ENCODE measurements around the gene ELP4. TPM values are rescaled to one million over a fixed set of nuclear protein-coding genes. Genes with fewer than 3 reads are reported as not detected.

Gene ELP4, protein sequence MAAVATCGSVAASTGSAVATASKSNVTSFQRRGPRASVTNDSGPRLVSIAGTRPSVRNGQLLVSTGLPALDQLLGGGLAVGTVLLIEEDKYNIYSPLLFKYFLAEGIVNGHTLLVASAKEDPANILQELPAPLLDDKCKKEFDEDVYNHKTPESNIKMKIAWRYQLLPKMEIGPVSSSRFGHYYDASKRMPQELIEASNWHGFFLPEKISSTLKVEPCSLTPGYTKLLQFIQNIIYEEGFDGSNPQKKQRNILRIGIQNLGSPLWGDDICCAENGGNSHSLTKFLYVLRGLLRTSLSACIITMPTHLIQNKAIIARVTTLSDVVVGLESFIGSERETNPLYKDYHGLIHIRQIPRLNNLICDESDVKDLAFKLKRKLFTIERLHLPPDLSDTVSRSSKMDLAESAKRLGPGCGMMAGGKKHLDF
- polyA plus RNA-seq = 10 to 100 TPM in 1 of 2 donors, 1 to 10 TPM in 1; 8.8 to 15.5 TPM

DNA sequence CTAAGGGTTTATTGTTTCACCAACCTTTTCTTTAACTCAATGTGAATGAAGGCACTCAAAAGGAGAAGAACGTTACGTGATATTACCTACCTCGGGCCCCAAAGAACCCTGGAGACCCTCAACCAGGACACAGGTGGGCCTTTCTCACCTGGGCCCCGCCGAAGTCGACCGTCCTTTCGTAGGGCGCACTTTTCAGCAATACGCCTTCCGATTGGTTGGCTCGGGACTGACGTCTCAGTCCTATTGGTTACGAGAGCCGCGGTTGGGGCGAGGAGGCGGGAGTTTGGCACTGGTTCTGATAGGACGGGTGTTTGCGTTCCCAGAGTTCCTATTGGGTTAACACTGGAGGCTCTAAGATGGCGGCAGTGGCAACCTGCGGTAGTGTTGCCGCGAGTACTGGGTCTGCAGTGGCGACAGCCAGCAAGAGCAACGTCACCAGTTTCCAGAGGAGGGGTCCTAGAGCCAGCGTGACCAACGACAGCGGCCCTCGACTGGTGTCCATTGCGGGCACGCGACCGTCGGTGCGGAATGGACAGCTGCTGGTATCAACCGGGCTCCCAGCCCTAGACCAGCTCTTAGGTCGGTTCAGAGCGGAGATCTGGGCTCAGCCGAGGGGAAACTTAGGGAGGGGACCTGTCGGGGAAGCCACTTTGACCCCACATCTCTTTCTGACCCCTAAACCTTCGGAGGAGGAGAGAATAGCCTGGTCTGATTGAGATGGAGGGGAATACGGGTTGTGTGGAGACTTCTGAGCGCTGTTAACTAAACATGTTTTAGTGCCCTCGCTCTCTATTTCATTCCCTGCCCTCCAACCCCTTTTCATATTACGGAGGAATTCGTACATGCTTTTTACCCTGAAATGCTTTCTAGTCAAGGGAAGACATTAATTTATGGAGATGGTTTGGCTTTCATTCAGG lies at the start of gene ELP4, which contains the start of gene IMMP1L:
ELP4 (plus strand) TSS at position 339 of the 917 bp plus-strand sequence; CDS start at position 357, 18 bp downstream.
IMMP1L (minus strand) TSS at position 194 of the 917 bp plus-strand sequence. CDS start 46,346 bp downstream, outside the sequence.
- WGBS, 2 donors = 0% methylated on average over 47 of the region's 47 CpGs
- H3K36me3 ChIP-seq (ENCODE audit: control insufficient read depth in 2 of 2, insufficient read depth in 2 of 2, low read length in 1 of 2) = no peaks in the 10 kb centered on the region
- H3K4me3 ChIP-seq (ENCODE audit: low read depth in 1 of 2, low read length in 2 of 2) = peak within 1 kb of the TSS; percentile 86 to 90
- no peaks in the 10 kb centered on the region for H3K4me1 ChIP-seq (ENCODE audit: control insufficient read depth in 2 of 2, insufficient read depth in 2 of 2, low read length in 1 of 2)
- peak within 1 kb of the TSS; percentile 69 to 82 for H3K27ac ChIP-seq (ENCODE audit: low read depth in 2 of 2, low read length in 1 of 2)
- no peaks in the 10 kb centered on the region for H3K9me3 ChIP-seq (ENCODE audit: control insufficient read depth in 2 of 2, insufficient read depth in 1 of 2, low read depth in 1 of 2, low read length in 1 of 2)
- no peaks in the 10 kb centered on the region for H3K27me3 ChIP-seq (ENCODE audit: control insufficient read depth in 1 of 2, insufficient read depth in 2 of 2, low read length in 2 of 2)

DNA sequence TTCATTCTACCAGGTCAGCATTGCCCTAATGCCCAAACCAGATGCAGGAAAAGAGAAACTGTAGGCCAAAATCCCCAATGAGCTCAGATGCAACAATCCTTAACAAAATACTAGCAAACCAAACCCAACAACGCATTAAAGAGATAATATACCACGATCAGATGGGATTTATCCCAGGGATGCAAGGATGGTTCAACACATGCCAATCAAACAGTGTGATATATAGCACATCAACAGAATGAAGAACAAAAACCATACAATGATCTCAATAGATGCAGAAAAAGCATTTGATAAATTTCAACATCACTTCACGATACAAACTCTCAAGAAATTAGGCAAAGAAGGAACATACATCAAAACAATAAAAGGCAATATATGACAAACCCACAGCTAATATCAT lies 45.1 kb upstream of the ELP4 start:
- WGBS, 2 donors = 97 to 98% methylated on average over 3 of the region's 3 CpGs
- Histone ChIP-seq H3K9me3 (ENCODE audit: control insufficient read depth in 2 of 2, insufficient read depth in 1 of 2, low read depth in 1 of 2, low read length in 1 of 2) (no peaks in the 10 kb centered on the region), H3K27me3 (ENCODE audit: control insufficient read depth in 1 of 2, insufficient read depth in 2 of 2, low read length in 2 of 2) (no peaks in the 10 kb centered on the region), H3K36me3 (ENCODE audit: control insufficient read depth in 2 of 2, insufficient read depth in 2 of 2, low read length in 1 of 2) (no peaks in the 10 kb centered on the region), H3K4me1 (ENCODE audit: control insufficient read depth in 2 of 2, insufficient read depth in 2 of 2, low read length in 1 of 2) (no peaks in the 10 kb centered on the region), H3K4me3 (ENCODE audit: low read depth in 1 of 2, low read length in 2 of 2) (no peak overlapping the region), H3K27ac (ENCODE audit: low read depth in 2 of 2, low read length in 1 of 2) (no peak overlapping the region)

DNA sequence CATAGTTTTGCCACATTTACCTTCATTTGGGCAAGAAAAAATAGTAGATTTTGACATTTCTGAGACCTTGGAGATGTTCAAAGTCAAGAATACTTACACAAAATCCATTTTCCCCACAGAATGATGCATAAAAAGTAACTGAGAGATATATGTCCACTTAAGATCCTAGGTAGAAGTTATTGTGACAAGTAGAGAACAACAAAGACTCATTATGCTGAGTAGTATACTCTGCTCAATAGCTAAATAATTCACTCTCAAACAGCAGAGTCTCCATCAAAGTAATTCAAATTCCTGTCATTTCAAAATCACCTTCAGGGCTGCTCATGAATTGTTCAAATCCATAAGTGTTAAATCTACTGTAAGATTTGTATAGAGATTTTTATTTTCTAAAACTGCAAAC lies 35.5 kb upstream of the ELP4 start:
- Histone ChIP-seq H3K4me1 (ENCODE audit: control insufficient read depth in 2 of 2, insufficient read depth in 2 of 2, low read length in 1 of 2) (no peaks in the 10 kb centered on the region), H3K36me3 (ENCODE audit: control insufficient read depth in 2 of 2, insufficient read depth in 2 of 2, low read length in 1 of 2) (no peaks in the 10 kb centered on the region), H3K27ac (ENCODE audit: low read depth in 2 of 2, low read length in 1 of 2) (no peak overlapping the region), H3K4me3 (ENCODE audit: low read depth in 1 of 2, low read length in 2 of 2) (no peak overlapping the region), H3K9me3 (ENCODE audit: control insufficient read depth in 2 of 2, insufficient read depth in 1 of 2, low read depth in 1 of 2, low read length in 1 of 2) (no peaks in the 10 kb centered on the region), H3K27me3 (ENCODE audit: control insufficient read depth in 1 of 2, insufficient read depth in 2 of 2, low read length in 2 of 2) (no peaks in the 10 kb centered on the region)

DNA sequence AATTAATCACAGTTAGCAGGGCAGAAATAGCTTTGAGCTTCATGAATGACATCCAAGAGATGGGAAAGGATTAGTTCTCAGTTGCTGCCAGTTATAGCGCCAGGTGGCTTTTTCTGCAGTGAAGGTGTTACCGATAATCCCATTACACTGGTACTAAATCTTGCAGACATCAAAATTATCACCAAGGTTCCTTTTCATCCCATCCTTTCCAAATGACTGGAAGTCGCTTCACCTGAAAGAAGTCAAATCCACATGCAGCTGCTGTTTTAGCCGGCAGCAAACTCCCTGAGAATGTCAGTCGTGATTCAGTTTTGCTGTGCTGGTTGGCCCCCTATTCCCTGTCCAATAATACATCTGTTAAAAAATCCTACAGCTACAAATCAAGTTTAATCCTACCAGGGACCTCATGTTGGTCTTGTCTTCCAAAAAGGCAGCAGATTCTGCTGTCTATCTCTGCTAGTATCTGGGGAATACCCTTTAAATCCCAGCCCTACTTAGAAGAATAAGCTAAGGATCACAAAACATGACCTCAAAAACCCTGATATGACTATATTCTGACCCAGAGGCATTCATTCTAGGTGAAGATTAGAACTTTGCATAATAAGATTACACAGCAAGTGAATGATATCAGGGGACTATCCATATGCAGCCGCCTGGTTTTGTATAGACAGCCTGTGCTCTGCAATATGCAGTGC lies 31.9 kb upstream of the ELP4 start:
- 93% methylated on average over 6 of the region's 6 CpGs for WGBS, 2 donors
- no peaks in the 10 kb centered on the region for H3K27me3 ChIP-seq (ENCODE audit: control insufficient read depth in 1 of 2, insufficient read depth in 2 of 2, low read length in 2 of 2)
- no peaks in the 10 kb centered on the region for H3K36me3 ChIP-seq (ENCODE audit: control insufficient read depth in 2 of 2, insufficient read depth in 2 of 2, low read length in 1 of 2)
- no peak overlapping the region for H3K27ac ChIP-seq (ENCODE audit: low read depth in 2 of 2, low read length in 1 of 2)
- no peaks in the 10 kb centered on the region for H3K9me3 ChIP-seq (ENCODE audit: control insufficient read depth in 2 of 2, insufficient read depth in 1 of 2, low read depth in 1 of 2, low read length in 1 of 2)
- no peaks in the 10 kb centered on the region for H3K4me1 ChIP-seq (ENCODE audit: control insufficient read depth in 2 of 2, insufficient read depth in 2 of 2, low read length in 1 of 2)
- no peak overlapping the region for H3K4me3 ChIP-seq (ENCODE audit: low read depth in 1 of 2, low read length in 2 of 2)

DNA sequence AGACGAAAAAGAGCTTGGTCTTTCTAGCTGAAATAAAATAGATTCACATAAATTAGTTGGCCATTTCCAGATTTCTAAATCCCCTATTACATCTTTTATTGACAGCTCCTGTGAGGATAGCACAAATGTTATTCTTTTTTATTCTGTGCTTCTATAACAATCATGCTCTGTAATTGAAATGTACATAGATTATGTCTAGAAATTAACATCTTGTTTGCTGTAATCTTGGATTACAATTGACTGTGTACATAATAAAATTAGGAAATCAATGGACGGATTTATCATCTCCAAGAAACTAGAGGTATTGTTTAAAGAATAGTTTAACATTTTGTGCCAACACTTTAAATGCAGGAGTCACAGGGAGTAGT lies 31.4 kb upstream of the ELP4 start:
- Histone ChIP-seq H3K27me3 (ENCODE audit: control insufficient read depth in 1 of 2, insufficient read depth in 2 of 2, low read length in 2 of 2) (no peaks in the 10 kb centered on the region), H3K4me3 (ENCODE audit: low read depth in 1 of 2, low read length in 2 of 2) (no peak overlapping the region), H3K4me1 (ENCODE audit: control insufficient read depth in 2 of 2, insufficient read depth in 2 of 2, low read length in 1 of 2) (no peaks in the 10 kb centered on the region), H3K36me3 (ENCODE audit: control insufficient read depth in 2 of 2, insufficient read depth in 2 of 2, low read length in 1 of 2) (no peaks in the 10 kb centered on the region), H3K27ac (ENCODE audit: low read depth in 2 of 2, low read length in 1 of 2) (no peak overlapping the region), H3K9me3 (ENCODE audit: control insufficient read depth in 2 of 2, insufficient read depth in 1 of 2, low read depth in 1 of 2, low read length in 1 of 2) (no peaks in the 10 kb centered on the region)
- WGBS, 2 donors = 84 to 90% methylated on average over 2 of the region's 2 CpGs

DNA sequence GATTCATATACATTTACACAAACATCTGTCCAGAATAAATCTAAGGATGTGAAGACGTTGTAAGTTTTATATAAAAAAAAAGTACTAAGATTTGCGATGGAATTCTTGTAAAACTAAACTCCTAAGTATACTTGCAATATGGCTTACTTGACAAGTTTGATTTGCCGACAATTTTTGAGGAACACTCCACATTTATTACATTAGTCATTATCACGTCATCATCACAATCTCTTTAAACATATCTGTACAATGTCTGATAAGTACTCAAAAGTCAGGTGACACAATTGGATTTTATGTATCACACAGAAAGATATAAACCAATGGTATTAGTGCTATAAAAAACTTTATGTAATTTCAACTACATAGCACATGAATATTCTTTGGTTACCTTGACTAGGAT lies 30.5 kb upstream of the ELP4 start:
- 96% methylated on average over 4 of the region's 4 CpGs for WGBS, 2 donors
- no peaks in the 10 kb centered on the region for H3K36me3 ChIP-seq (ENCODE audit: control insufficient read depth in 2 of 2, insufficient read depth in 2 of 2, low read length in 1 of 2)
- H3K27me3 ChIP-seq (ENCODE audit: control insufficient read depth in 1 of 2, insufficient read depth in 2 of 2, low read length in 2 of 2) = no peaks in the 10 kb centered on the region
- no peak overlapping the region for H3K4me3 ChIP-seq (ENCODE audit: low read depth in 1 of 2, low read length in 2 of 2)
- H3K9me3 ChIP-seq (ENCODE audit: control insufficient read depth in 2 of 2, insufficient read depth in 1 of 2, low read depth in 1 of 2, low read length in 1 of 2) = no peaks in the 10 kb centered on the region
- H3K4me1 ChIP-seq (ENCODE audit: control insufficient read depth in 2 of 2, insufficient read depth in 2 of 2, low read length in 1 of 2) = no peaks in the 10 kb centered on the region
- H3K27ac ChIP-seq (ENCODE audit: low read depth in 2 of 2, low read length in 1 of 2) = no peak overlapping the region

DNA sequence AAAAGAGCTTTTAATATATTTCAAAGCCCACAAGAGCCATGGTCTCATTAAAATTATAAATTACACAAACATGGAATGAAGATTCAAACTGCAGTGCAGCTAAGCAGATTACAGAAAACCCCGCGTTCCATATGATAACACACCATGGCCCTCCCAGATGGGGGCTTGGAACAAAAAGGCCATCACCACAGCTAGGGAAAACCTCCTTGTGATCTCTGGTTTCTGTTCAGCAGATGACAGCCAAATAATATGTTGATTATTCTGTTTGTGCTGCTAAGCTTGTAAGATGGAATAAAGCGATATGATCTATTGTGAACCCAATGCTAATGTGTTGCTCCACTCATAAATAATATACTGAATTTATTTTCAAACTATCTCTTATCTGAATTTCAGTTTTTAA lies 28.6 kb upstream of the ELP4 start:
- Histone ChIP-seq H3K4me3 (ENCODE audit: low read depth in 1 of 2, low read length in 2 of 2) (no peak overlapping the region), H3K27ac (ENCODE audit: low read depth in 2 of 2, low read length in 1 of 2) (no peak overlapping the region), H3K36me3 (ENCODE audit: control insufficient read depth in 2 of 2, insufficient read depth in 2 of 2, low read length in 1 of 2) (no peaks in the 10 kb centered on the region), H3K27me3 (ENCODE audit: control insufficient read depth in 1 of 2, insufficient read depth in 2 of 2, low read length in 2 of 2) (no peaks in the 10 kb centered on the region), H3K4me1 (ENCODE audit: control insufficient read depth in 2 of 2, insufficient read depth in 2 of 2, low read length in 1 of 2) (no peaks in the 10 kb centered on the region), H3K9me3 (ENCODE audit: control insufficient read depth in 2 of 2, insufficient read depth in 1 of 2, low read depth in 1 of 2, low read length in 1 of 2) (no peaks in the 10 kb centered on the region)
- WGBS, 2 donors = 98 to 99% methylated on average over 3 of the region's 3 CpGs

DNA sequence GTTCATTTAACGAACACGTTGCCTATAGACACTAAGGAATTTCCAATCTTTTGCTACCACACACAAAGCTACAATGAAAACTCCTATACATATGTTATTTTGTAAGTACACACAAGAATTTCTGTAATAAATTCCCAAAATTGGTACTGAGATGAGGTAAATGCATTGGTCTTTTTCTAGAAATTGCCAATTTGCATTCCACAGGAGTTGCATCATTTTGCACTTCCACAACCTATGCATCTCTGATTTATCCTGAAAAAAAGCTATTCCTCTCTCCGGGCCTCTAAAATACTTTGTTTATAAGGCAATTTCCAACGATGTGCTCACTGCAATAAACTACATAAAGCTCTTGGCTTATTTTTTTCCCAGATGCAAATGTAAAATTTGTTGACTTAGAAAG lies 25.1 kb upstream of the ELP4 start:
- 81 to 84% methylated on average over 4 of the region's 4 CpGs for WGBS, 2 donors
- no peak overlapping the region for H3K27ac ChIP-seq (ENCODE audit: low read depth in 2 of 2, low read length in 1 of 2)
- no peaks in the 10 kb centered on the region for H3K27me3 ChIP-seq (ENCODE audit: control insufficient read depth in 1 of 2, insufficient read depth in 2 of 2, low read length in 2 of 2)
- no peaks in the 10 kb centered on the region for H3K36me3 ChIP-seq (ENCODE audit: control insufficient read depth in 2 of 2, insufficient read depth in 2 of 2, low read length in 1 of 2)
- no peaks in the 10 kb centered on the region for H3K4me1 ChIP-seq (ENCODE audit: control insufficient read depth in 2 of 2, insufficient read depth in 2 of 2, low read length in 1 of 2)
- no peak overlapping the region for H3K4me3 ChIP-seq (ENCODE audit: low read depth in 1 of 2, low read length in 2 of 2)
- H3K9me3 ChIP-seq (ENCODE audit: control insufficient read depth in 2 of 2, insufficient read depth in 1 of 2, low read depth in 1 of 2, low read length in 1 of 2) = no peaks in the 10 kb centered on the region

DNA sequence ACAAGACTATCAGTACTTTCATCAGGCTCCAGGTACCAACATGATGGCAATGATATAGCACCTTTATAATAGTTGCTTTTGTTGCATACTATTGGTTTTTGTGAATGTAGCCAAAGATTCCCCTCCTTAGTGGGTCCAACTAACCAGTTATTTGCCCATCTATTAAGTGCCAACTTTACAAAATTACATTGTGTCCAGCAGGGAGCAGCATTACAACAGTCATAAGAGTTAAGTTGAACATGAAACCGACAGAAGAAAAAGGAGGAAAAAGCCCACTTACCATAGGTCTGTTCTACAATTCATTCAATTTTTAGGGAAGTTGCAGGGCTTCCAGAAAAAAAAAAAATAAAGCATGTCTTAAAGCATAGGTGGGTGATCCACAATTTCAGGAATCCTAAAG lies 21.7 kb upstream of the ELP4 start:
- H3K27ac ChIP-seq (ENCODE audit: low read depth in 2 of 2, low read length in 1 of 2) = no peak overlapping the region
- 14 to 42% methylated on average over 1 of the region's 1 CpG for WGBS, 2 donors
- no peaks in the 10 kb centered on the region for H3K4me1 ChIP-seq (ENCODE audit: control insufficient read depth in 2 of 2, insufficient read depth in 2 of 2, low read length in 1 of 2)
- H3K36me3 ChIP-seq (ENCODE audit: control insufficient read depth in 2 of 2, insufficient read depth in 2 of 2, low read length in 1 of 2) = no peaks in the 10 kb centered on the region
- H3K27me3 ChIP-seq (ENCODE audit: control insufficient read depth in 1 of 2, insufficient read depth in 2 of 2, low read length in 2 of 2) = no peaks in the 10 kb centered on the region
- no peaks in the 10 kb centered on the region for H3K9me3 ChIP-seq (ENCODE audit: control insufficient read depth in 2 of 2, insufficient read depth in 1 of 2, low read depth in 1 of 2, low read length in 1 of 2)
- no peak overlapping the region for H3K4me3 ChIP-seq (ENCODE audit: low read depth in 1 of 2, low read length in 2 of 2)

Data from esophagus (tissue), 2 donors.